ENCODE measurements around the gene IRF2. TPM values are rescaled to one million over a fixed set of nuclear protein-coding genes. Genes with fewer than 3 reads are reported as not detected.

The IRF2 gene
- total and polyA plus RNA-seq, 12 donors = 19.0 to 93.1 (median 52.3) TPM

DNA sequence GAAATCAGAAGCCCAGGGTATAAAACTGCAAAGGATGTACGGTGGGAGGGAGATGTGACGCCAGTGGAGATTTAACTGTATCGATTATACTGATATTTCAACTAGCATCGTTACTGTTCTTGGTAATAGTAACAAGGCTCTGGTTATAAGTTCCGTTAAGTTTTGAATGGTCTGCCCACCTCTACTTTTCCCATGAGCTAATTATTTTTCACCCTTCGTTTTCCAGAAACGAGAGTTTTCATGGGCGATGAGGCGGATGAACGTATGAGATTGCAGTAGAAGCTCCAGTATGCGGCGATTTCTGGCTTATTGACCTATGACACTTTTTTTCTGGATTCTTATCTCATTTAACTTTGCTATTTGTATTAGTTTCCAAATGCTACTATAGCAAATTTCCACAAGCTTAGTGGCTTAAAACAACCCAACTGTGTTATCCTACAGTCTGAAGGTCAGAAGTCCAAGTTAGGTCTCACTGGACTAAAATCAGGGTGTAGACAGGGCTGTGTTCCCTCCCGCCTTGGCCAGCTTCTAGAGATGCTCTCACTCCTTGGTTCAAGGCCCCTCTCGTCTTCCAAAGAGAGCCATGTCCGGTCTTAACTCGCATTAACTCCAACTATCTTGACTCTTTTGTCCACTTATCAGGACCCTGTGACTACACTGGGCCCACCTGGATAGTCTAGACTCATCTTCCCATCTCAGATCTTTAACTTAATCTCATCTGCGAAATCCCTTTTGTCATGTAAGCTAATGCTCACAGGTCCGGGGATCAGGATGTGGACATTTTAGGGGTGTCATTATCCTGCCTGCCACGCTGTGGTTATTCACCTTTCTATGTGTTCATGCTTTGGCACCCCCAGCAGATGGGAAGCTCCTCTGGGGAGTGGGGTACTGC is 122.5 kb downstream of the IRF2 start:
- Histone ChIP-seq H3K27me3 (no peaks in the 10 kb centered on the region), H3K4me1 (replicated peaks in 1 of 2) (peaks cover 35 to 42% of the 10 kb centered on the region in 2 donors), H3K36me3 (replicated peaks in 1 of 2) (no peaks in the 10 kb centered on the region), H3K27ac (no peak overlapping the region), H3K4me3 (no peak overlapping the region), H3K9me3 (replicated peaks in 1 of 3) (no peaks in the 10 kb centered on the region)
- intact Hi-C loops (cut with DNase I) = no loop called here
- peak in 1 of 7 donors; percentile 33 for DNase-seq
- TF ChIP-seq, protein P1, sequence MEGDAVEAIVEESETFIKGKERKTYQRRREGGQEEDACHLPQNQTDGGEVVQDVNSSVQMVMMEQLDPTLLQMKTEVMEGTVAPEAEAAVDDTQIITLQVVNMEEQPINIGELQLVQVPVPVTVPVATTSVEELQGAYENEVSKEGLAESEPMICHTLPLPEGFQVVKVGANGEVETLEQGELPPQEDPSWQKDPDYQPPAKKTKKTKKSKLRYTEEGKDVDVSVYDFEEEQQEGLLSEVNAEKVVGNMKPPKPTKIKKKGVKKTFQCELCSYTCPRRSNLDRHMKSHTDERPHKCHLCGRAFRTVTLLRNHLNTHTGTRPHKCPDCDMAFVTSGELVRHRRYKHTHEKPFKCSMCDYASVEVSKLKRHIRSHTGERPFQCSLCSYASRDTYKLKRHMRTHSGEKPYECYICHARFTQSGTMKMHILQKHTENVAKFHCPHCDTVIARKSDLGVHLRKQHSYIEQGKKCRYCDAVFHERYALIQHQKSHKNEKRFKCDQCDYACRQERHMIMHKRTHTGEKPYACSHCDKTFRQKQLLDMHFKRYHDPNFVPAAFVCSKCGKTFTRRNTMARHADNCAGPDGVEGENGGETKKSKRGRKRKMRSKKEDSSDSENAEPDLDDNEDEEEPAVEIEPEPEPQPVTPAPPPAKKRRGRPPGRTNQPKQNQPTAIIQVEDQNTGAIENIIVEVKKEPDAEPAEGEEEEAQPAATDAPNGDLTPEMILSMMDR (IDR thresholded peaks at IDR 0.05) = no peak
- no peak for TF ChIP-seq POLR2A (IDR thresholded peaks at IDR 0.05)
- 93 to 98% (median 96%) methylated on average over 19 of the region's 19 CpGs for WGBS, 4 donors

DNA sequence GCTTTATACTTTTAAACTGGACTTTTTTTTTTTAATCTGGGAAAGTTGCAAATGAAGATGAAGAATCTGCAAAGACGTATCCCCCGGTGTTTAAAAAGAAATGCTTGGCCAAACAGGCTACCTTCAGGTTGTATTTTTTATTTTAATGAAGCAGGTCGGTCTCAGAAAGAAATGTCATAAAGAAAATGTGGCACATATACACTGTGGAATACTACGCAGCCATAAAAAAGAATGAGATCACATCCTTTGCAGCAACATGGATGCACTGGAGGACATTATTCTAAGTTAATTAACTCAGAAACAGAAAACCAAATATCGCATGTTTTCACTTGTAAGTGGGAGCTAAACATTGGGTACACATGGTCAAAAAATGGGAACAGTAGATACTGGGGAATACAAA is 123.4 kb downstream of the IRF2 start:
- intact Hi-C loops (cut with DNase I) = no loop called here
- DNase-seq = no peak
- no peaks in the 10 kb centered on the region for H3K27me3 ChIP-seq
- TF ChIP-seq, protein P1 (IDR thresholded peaks at IDR 0.05) = no peak
- TF ChIP-seq POLR2A (IDR thresholded peaks at IDR 0.05) = no peak
- WGBS, 4 donors = 97 to 99% (median 98%) methylated on average over 5 of the region's 5 CpGs
- H3K36me3 ChIP-seq (replicated peaks in 1 of 2) = no peaks in the 10 kb centered on the region
- H3K4me3 ChIP-seq = no peak overlapping the region
- H3K27ac ChIP-seq = no peak overlapping the region
- H3K4me1 ChIP-seq (replicated peaks in 1 of 2) = peaks cover 43 to 49% of the 10 kb centered on the region in 2 donors
- no peaks in the 10 kb centered on the region for H3K9me3 ChIP-seq (replicated peaks in 1 of 3)

DNA sequence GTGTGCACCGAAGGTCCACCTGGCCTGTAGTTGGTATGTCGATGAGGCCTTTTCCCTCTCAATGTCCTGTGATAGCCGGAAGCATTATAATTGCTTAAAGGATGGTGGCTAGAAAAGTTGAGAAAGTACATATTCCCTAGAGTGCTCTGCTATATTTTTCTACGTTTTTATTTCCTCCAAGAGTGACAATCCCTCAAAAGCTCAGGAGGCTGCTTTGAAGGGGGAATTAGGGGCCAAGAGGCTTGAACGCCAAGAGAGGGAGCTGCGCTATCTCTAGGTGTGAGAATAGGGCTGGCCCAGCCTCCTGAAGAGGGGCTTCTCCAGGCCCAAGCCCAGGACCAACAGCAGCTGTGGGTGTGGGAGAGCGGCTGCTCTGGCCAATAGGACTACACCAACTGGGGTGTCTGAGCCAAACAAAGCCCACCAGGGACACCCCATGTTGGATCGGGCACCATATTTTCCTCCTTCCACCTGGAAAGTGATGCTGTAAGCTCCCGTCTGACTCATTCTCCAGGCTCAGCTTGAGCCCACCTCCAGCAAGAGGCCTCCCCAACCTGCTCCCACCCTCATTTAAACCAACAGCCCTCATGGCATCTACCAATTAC is 124.0 kb downstream of the IRF2 start:
- DNase-seq = peak in 1 of 7 donors; percentile 49
- Histone ChIP-seq H3K27me3 (no peaks in the 10 kb centered on the region), H3K4me3 (no peak overlapping the region), H3K4me1 (replicated peaks in 1 of 2) (peaks cover 44 to 49% of the 10 kb centered on the region in 2 donors), H3K27ac (peak overlapping the region in 3 of 5 donors; percentile 90 to 98 (median 93)), H3K36me3 (replicated peaks in 1 of 2) (no peaks in the 10 kb centered on the region), H3K9me3 (replicated peaks in 1 of 3) (no peaks in the 10 kb centered on the region)
- TF ChIP-seq POLR2A (IDR thresholded peaks at IDR 0.05) = no peak
- TF ChIP-seq, protein P1 (IDR thresholded peaks at IDR 0.05) = no peak
- intact Hi-C loops (cut with DNase I) = no loop called here
- 92 to 96% (median 94%) methylated on average over 8 to 9 of the region's 9 CpGs for WGBS, 4 donors

DNA sequence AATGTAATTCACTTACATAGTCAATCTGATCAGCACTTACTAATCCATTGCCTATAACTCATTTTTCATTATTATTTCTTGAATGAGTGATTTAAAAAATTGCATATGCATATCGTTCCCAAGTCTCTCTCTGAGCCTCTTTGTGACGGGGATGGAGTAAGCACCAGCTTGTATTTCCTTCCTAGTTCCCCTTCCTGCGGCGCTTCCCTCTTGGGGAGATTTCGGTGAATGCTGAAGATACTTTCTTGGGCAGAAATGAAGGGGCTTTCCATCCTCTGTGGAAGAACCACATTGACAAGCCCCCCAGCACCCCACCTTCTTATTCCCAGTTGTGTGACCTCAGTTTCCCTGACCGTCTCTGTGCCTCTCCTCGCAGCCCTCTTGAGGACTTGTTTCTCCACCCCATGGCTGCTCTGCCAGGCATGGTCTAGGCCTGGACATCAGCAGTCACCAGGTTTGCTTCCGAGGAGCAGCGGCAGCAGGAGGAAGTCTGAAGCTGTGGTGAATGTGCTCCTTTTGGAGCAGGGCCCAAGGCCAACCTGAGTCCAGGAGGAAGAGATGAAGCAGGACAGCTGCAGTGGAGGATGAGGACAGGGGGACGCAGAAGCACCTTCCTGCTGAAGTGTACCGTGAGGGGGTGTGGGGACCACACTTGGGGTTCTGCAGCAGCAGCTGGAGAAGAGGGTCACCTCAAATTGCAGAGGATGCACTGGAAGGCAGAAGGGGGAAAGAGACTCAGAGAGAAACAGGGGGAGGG is 124.9 kb downstream of the IRF2 start:
- WGBS, 4 donors = 48 to 60% (median 57%) methylated on average over 11 of the region's 11 CpGs
- intact Hi-C loops (cut with DNase I) = loop anchor here in 1 of 2 donors (5.0 kb wide), 2 partner anchors 38 to 123 kb away; partner anchors contain the start of gene IRF2
- peaks cover 48 to 56% of the 10 kb centered on the region in 2 donors for H3K4me1 ChIP-seq (replicated peaks in 1 of 2)

More for the DNA sequence above, 124.9 kb downstream of the IRF2 start:
- Histone ChIP-seq H3K9me3 (replicated peaks in 1 of 3) (no peaks in the 10 kb centered on the region), H3K36me3 (replicated peaks in 1 of 2) (no peaks in the 10 kb centered on the region), H3K4me3 (peak overlapping the region in 1 of 4 donors; percentile 0), H3K27me3 (no peaks in the 10 kb centered on the region), H3K27ac (peak overlapping the region; percentile 90 to 99 (median 97))
- peak; percentile 46 to 73 (median 64) for DNase-seq
- TF ChIP-seq POLR2A (IDR thresholded peaks at IDR 0.05) = no peak
- TF ChIP-seq, protein P1 (IDR thresholded peaks at IDR 0.05) = no peak

Measured in adrenal gland (tissue), 12 donors.